GM18520 (cell line): ENCODE results near the gene SMPD2.
A peak's percentile ranks its signal among the peaks of the same experiment; 100 is the strongest.

ENCODE experiments used
- ATAC-seq: cut with Tn5 transposase; IDR thresholded peaks from one replicate; pipeline ENCODE4 v1.9.1; 2021; ENCODE audit not compliant: unreplicated experiment

SMPD2 gene

GRCh38 chr6:109440331-109441068, at the start of gene SMPD2, which contains the start of gene PPIL6:
Gene SMPD2 (plus strand): TSS chr6:109440724. CDS start chr6:109441122, 398 bp downstream.
Gene PPIL6 (minus strand): TSS chr6:109440628. CDS start chr6:109440590, 38 bp downstream.
- ATAC-seq, result peak; percentile 88

- no peak for ATAC-seq
Observed at GRCh38 chr6:109393157-109393885, 47.2 kb upstream of the SMPD2 start.

GRCh38 chr6:109393886-109394281, 46.6 kb upstream of the SMPD2 start:
- ATAC-seq, result no peak

- no peak for ATAC-seq
Observed at GRCh38 chr6:109396046-109396718, 44.3 kb upstream of the SMPD2 start.

GRCh38 chr6:109397020-109397419, 43.5 kb upstream of the SMPD2 start:
- no peak for ATAC-seq

- ATAC-seq, result no peak
Observed at GRCh38 chr6:109406196-109406595, 34.3 kb upstream of the SMPD2 start.

GRCh38 chr6:109411034-109411433, 29.5 kb upstream of the SMPD2 start:
- no peak for ATAC-seq

GRCh38 chr6:109417646-109418045, 22.9 kb upstream of the SMPD2 start:
- no peak for ATAC-seq

- no peak for ATAC-seq
Observed at GRCh38 chr6:109420751-109421150, 19.8 kb upstream of the SMPD2 start.

- ATAC-seq, result no peak
Observed at GRCh38 chr6:109421184-109421583, 19.3 kb upstream of the SMPD2 start.

GRCh38 chr6:109424946-109425345, 15.6 kb upstream of the SMPD2 start:
- ATAC-seq, result no peak

- no peak for ATAC-seq
Observed at GRCh38 chr6:109428889-109429477, 11.5 kb upstream of the SMPD2 start.

- no peak for ATAC-seq
Observed at GRCh38 chr6:109429496-109429895, 11.0 kb upstream of the SMPD2 start.

- ATAC-seq, result no peak
Observed at GRCh38 chr6:109434456-109434855, 6.1 kb upstream of the SMPD2 start.

GRCh38 chr6:109436041-109436440, 4.5 kb upstream of the SMPD2 start:
- ATAC-seq, result no peak

GRCh38 chr6:109441069-109441816, 719 bp downstream of the SMPD2 start:
- no peak for ATAC-seq

- ATAC-seq, result no peak
Observed at GRCh38 chr6:109442393-109442924, 1.9 kb downstream of the SMPD2 start.

GRCh38 chr6:109443425-109443950, 3.0 kb downstream of the SMPD2 start:
- no peak for ATAC-seq

GRCh38 chr6:109445382-109445781, 4.9 kb downstream of the SMPD2 start:
- ATAC-seq, result no peak

- ATAC-seq, result no peak
Observed at GRCh38 chr6:109446072-109446471, 5.5 kb downstream of the SMPD2 start.
